Hepatocyte (in vitro differentiated cells): ENCODE data around the gene HCN2. TPM values are rescaled to one million over a fixed set of nuclear protein-coding genes. Genes with fewer than 3 reads are reported as not detected.

ENCODE experiments used
- DNase-seq: peaks from one replicate; pipeline ENCODE4 v3.0.0-alpha.2; 2016; ENCODE audit warnings: low spot score
- H2AFZ ChIP-seq: fragments of 200-600 bp; sonication (generic); 2 replicates; pipeline ENCODE4 v1.6.0; 2016; ENCODE audit warnings: antibody characterized with exemption, mild to moderate bottlenecking
- H3K27ac ChIP-seq: fragments of 200-600 bp; sonication (generic); 2 replicates; pipeline ENCODE4 v1.5.1; 2016; ENCODE audit warnings: mild to moderate bottlenecking
- H3K27me3 ChIP-seq: fragments of 200-600 bp; sonication (generic); 2 replicates; pipeline ENCODE4 v1.6.1; 2016
- H3K36me3 ChIP-seq: fragments of 200-600 bp; sonication (generic); replicated peaks from 2 replicates; pipeline ENCODE4 v1.5.1; 2016; ENCODE audit warnings: low read depth; ENCODE audit not compliant: insufficient read depth
- H3K4me1 ChIP-seq: fragments of 200-600 bp; sonication (generic); 2 replicates; pipeline ENCODE4 v1.5.1; 2016; ENCODE audit warnings: mild to moderate bottlenecking, moderate library complexity; ENCODE audit not compliant: insufficient read depth
- H3K4me2 ChIP-seq: fragments of 200-600 bp; sonication (generic); 2 replicates; pipeline ENCODE4 v1.6.0; 2016
- H3K4me3 ChIP-seq: fragments of 200-600 bp; sonication (generic); 2 replicates; pipeline ENCODE4 v1.5.1; 2016; ENCODE audit warnings: mild to moderate bottlenecking
- H3K79me2 ChIP-seq: fragments of 200-600 bp; sonication (generic); 2 replicates; pipeline ENCODE4 v1.6.0; 2017; ENCODE audit warnings: mild to moderate bottlenecking
- H3K9me2 ChIP-seq: fragments of 200-600 bp; sonication (generic); replicated peaks from 2 replicates; pipeline ENCODE4 v1.6.0; 2017; ENCODE audit warnings: mild to moderate bottlenecking; ENCODE audit not compliant: insufficient read depth
- H3K9me3 ChIP-seq: fragments of 200-600 bp; sonication (generic); 2 replicates; pipeline ENCODE4 v1.5.1; 2016; ENCODE audit warnings: low read depth, mild to moderate bottlenecking
- H4K20me1 ChIP-seq: fragments of 200-600 bp; sonication (generic); 2 replicates; pipeline ENCODE4 v1.6.0; 2016; ENCODE audit warnings: mild to moderate bottlenecking; ENCODE audit not compliant: insufficient read depth, poor library complexity, severe bottlenecking
- CTCF ChIP-seq: fragments of 200-600 bp; sonication (generic); IDR thresholded peaks from 2 replicates; pipeline ENCODE4 v1.5.1; 2016; ENCODE audit warnings: antibody characterized with exemption, mild to moderate bottlenecking; ENCODE audit not compliant: poor library complexity
- EZH2 ChIP-seq: fragments of 200-600 bp; sonication (generic); IDR thresholded peaks from 2 replicates; pipeline ENCODE4 v1.6.1; 2016; ENCODE audit warnings: antibody characterized with exemption, mild to moderate bottlenecking, borderline replicate concordance
- EZH2phosphoT487 ChIP-seq: fragments of 200-600 bp; sonication (generic); IDR thresholded peaks from one replicate; pipeline ENCODE4 v1.6.1; 2018; ENCODE audit warnings: antibody characterized with exemption, mild to moderate bottlenecking, low read depth, moderate library complexity; ENCODE audit not compliant: unreplicated experiment, severe bottlenecking
- WGBS: methylation state at CpG from one replicate; pipeline ENCODE4 v1.1.6; 2016; ENCODE audit warnings: low lambda C conversion rate; ENCODE audit errors: missing lambda C conversion rate; 5-methylcytosine and 5-hydroxymethylcytosine counted together
- polyA plus RNA-seq: library from polyadenylated mRNA; unstranded; fragments of >200 nt; fragmentation: Nextera tagmentation; extraction: Ambion mirVana; gene quantifications from 2 replicates; pipeline ENCODE4 v1.2.1, GENCODE V29; 2016
- total RNA-seq: library from RNA; depleted of rRNA; stranded (reverse); fragments of >200 nt; gene quantifications from 2 replicates; pipeline ENCODE4 v1.2.3, GENCODE V29; 2014

HCN2 gene
- total and polyA plus RNA-seq, 2 experiments from 2014 or later = 0.16 to 0.30 TPM

- H2AFZ ChIP-seq = no peak overlapping the region
- no peak overlapping the region for H3K4me2 ChIP-seq
- H3K9me2 ChIP-seq = no peaks in the 10 kb centered on the region
- no peaks in the 10 kb centered on the region for H3K27me3 ChIP-seq
- WGBS = 94% methylated on average over 46 of the region's 66 CpGs
- TF ChIP-seq EZH2phosphoT487 (no peak), EZH2 (no peak), CTCF (no peak)
- DNase-seq = no peak
- no peak overlapping the region for H3K27ac ChIP-seq
- no peaks in the 10 kb centered on the region for H3K9me3 ChIP-seq
- H3K79me2 ChIP-seq = peaks cover 78% of the 10 kb centered on the region
- peaks cover 89% of the 10 kb centered on the region for H4K20me1 ChIP-seq
- no peak overlapping the region for H3K4me3 ChIP-seq
- peaks cover 31% of the 10 kb centered on the region for H3K4me1 ChIP-seq
- H3K36me3 ChIP-seq = no peaks in the 10 kb centered on the region
Observed at GRCh38 chr19:577439-578392, 12.0 kb upstream of the HCN2 start.

GRCh38 chr19:579111-579841 lies 10.4 kb upstream of the HCN2 start:
- no peak overlapping the region for H3K27ac ChIP-seq
- TF ChIP-seq CTCF (no peak), EZH2 (no peak), EZH2phosphoT487 (no peak)
- peaks cover 22% of the 10 kb centered on the region for H3K4me1 ChIP-seq
- no peak for DNase-seq
- 94% methylated on average over 46 of the region's 46 CpGs for WGBS
- no peaks in the 10 kb centered on the region for H3K9me3 ChIP-seq
- no peaks in the 10 kb centered on the region for H3K27me3 ChIP-seq
- peaks cover 75% of the 10 kb centered on the region for H4K20me1 ChIP-seq
- no peak overlapping the region for H3K4me2 ChIP-seq
- no peaks in the 10 kb centered on the region for H3K9me2 ChIP-seq
- no peak overlapping the region for H3K4me3 ChIP-seq
- no peaks in the 10 kb centered on the region for H3K36me3 ChIP-seq
- peaks cover 62% of the 10 kb centered on the region for H3K79me2 ChIP-seq
- H2AFZ ChIP-seq = no peak overlapping the region

DNA sequence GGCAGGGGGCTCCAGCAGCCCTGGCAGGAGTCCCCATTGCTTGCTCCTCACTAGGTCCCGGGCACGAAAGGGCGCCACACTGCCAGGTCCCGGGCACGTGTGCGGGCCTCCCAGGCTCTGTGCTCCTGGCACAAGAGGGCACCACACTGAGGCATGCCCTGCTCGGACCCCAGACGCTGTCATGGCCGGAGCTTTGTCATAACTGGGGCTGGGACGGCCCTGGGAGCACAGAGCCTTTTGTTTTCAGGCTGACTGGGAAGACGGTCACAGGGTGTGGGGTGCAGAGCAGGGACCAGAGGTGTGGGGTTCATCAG lies 9.9 kb upstream of the HCN2 start:
- no peaks in the 10 kb centered on the region for H3K36me3 ChIP-seq

More for the DNA sequence above, 9.9 kb upstream of the HCN2 start:
- peaks cover 16% of the 10 kb centered on the region for H3K4me1 ChIP-seq
- DNase-seq = no peak
- H2AFZ ChIP-seq = no peak overlapping the region
- H3K4me3 ChIP-seq = no peak overlapping the region
- no peak overlapping the region for H3K4me2 ChIP-seq
- 93% methylated on average over 11 of the region's 11 CpGs for WGBS
- H3K9me3 ChIP-seq = no peaks in the 10 kb centered on the region
- no peaks in the 10 kb centered on the region for H3K27me3 ChIP-seq
- peaks cover 57% of the 10 kb centered on the region for H3K79me2 ChIP-seq
- peaks cover 70% of the 10 kb centered on the region for H4K20me1 ChIP-seq
- TF ChIP-seq EZH2phosphoT487 (no peak), EZH2 (no peak), CTCF (no peak)
- H3K9me2 ChIP-seq = no peaks in the 10 kb centered on the region
- H3K27ac ChIP-seq = no peak overlapping the region
